Neutrophil (primary cell): ENCODE data around the gene MCRS1.

Experiments used
- H3K27ac ChIP-seq: fragments of 200-600 bp; sonication (generic); 2 replicates; pipeline ENCODE4 v1.5.1; 2016; ENCODE audit warnings: mild to moderate bottlenecking, moderate library complexity
- H3K27me3 ChIP-seq: fragments of 200-600 bp; sonication (generic); 2 replicates; pipeline ENCODE4 v1.6.0; 2016; ENCODE audit warnings: mild to moderate bottlenecking
- H3K36me3 ChIP-seq: fragments of 200-600 bp; sonication (generic); 2 replicates; pipeline ENCODE4 v1.5.1; 2017
- H3K4me1 ChIP-seq, 2 experiments: fragments of 200-600 bp in 1 of 2; sonication (generic) in 1 of 2; 1 replicate in 1 of 2; 2 replicates in 1 of 2; pipeline versions ENCODE4 v1.5.1 to v1.6.1; 2013 to 2016; ENCODE audit warnings: low read depth in 1 of 2, low read length in 1 of 2, mild to moderate bottlenecking in 1 of 2, moderate library complexity in 1 of 2; ENCODE audit not compliant: control insufficient read depth in 1 of 2, insufficient read depth in 1 of 2
- H3K4me3 ChIP-seq, 2 experiments: fragments of 200-600 bp in 1 of 2; sonication (generic) in 1 of 2; 1 replicate in 1 of 2; 2 replicates in 1 of 2; pipeline ENCODE4 v1.5.1; 2013 to 2016; ENCODE audit warnings: low read depth in 1 of 2, low read length in 1 of 2, mild to moderate bottlenecking in 1 of 2, moderate library complexity in 1 of 2
- H3K9me3 ChIP-seq: fragments of 200-600 bp; sonication (generic); 2 replicates; pipeline ENCODE4 v1.5.1; 2016
- TF ChIP-seq, protein P1 (sequence below): fragments of 200-600 bp; sonication (generic); IDR thresholded peaks from 2 replicates; pipeline ENCODE4 v1.5.1; 2016; ENCODE audit warnings: antibody characterized with exemption

The MCRS1 gene

GRCh38 chr12:49555631-49556390 is 12.1 kb downstream of the MCRS1 start:
- no peaks in the 10 kb centered on the region for H3K4me1 ChIP-seq
- peaks cover 54% of the 10 kb centered on the region for H3K36me3 ChIP-seq
- no peaks in the 10 kb centered on the region for H3K9me3 ChIP-seq
- peaks cover 28% of the 10 kb centered on the region for H3K27me3 ChIP-seq
- H3K4me3 ChIP-seq = no peak overlapping the region
- TF ChIP-seq, protein P1, sequence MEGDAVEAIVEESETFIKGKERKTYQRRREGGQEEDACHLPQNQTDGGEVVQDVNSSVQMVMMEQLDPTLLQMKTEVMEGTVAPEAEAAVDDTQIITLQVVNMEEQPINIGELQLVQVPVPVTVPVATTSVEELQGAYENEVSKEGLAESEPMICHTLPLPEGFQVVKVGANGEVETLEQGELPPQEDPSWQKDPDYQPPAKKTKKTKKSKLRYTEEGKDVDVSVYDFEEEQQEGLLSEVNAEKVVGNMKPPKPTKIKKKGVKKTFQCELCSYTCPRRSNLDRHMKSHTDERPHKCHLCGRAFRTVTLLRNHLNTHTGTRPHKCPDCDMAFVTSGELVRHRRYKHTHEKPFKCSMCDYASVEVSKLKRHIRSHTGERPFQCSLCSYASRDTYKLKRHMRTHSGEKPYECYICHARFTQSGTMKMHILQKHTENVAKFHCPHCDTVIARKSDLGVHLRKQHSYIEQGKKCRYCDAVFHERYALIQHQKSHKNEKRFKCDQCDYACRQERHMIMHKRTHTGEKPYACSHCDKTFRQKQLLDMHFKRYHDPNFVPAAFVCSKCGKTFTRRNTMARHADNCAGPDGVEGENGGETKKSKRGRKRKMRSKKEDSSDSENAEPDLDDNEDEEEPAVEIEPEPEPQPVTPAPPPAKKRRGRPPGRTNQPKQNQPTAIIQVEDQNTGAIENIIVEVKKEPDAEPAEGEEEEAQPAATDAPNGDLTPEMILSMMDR = no peak
- H3K27ac ChIP-seq = no peak overlapping the region

DNA sequence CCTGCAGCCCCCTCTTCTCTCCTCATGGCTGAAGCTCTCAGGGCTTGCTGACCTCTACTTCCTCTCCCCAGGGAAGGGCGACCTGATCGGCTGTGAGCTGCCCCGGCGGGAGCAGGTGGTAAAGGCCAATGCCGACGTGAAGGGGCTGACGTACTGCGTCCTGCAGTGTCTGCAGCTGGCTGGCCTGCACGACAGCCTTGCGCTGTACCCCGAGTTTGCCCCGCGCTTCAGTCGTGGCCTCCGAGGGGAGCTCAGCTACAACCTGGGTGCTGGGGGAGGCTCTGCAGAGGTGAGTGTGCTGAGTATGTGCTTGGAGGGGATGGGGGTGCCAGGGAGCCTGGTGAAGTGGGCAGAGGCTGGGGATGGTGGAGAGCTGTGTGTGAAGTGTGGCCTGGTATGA is 13.7 kb downstream of the MCRS1 start:
- H3K4me3 ChIP-seq = no peak overlapping the region
- H3K9me3 ChIP-seq = no peaks in the 10 kb centered on the region
- no peaks in the 10 kb centered on the region for H3K4me1 ChIP-seq
- no peak overlapping the region for H3K27ac ChIP-seq
- peaks cover 39% of the 10 kb centered on the region for H3K36me3 ChIP-seq
- peaks cover 43% of the 10 kb centered on the region for H3K27me3 ChIP-seq
- TF ChIP-seq, protein P1 = no peak

GRCh38 chr12:49553512-49554088 is 14.3 kb downstream of the MCRS1 start:
- Histone ChIP-seq H3K27me3 (peaks cover 50% of the 10 kb centered on the region), H3K4me1 (peaks cover 0 to 6% of the 10 kb centered on the region in 2 experiments)
- TF ChIP-seq, protein P1 = no peak

GRCh38 chr12:49552899-49553298 is 15.0 kb downstream of the MCRS1 start:
- no peak overlapping the region for H3K4me3 ChIP-seq
- peaks cover 25% of the 10 kb centered on the region for H3K36me3 ChIP-seq
- H3K27me3 ChIP-seq = peaks cover 57% of the 10 kb centered on the region
- H3K9me3 ChIP-seq = no peaks in the 10 kb centered on the region
- H3K4me1 ChIP-seq = peaks cover 0 to 7% of the 10 kb centered on the region in 2 experiments
- no peak overlapping the region for H3K27ac ChIP-seq
- TF ChIP-seq, protein P1 = no peak

More at GRCh38 chr12:49553512-49554088, 14.3 kb downstream of the MCRS1 start:
- Histone ChIP-seq H3K27ac (no peak overlapping the region), H3K9me3 (no peaks in the 10 kb centered on the region), H3K36me3 (peaks cover 32% of the 10 kb centered on the region), H3K4me3 (no peak overlapping the region)

GRCh38 chr12:49552425-49552824 is 15.5 kb downstream of the MCRS1 start:
- Histone ChIP-seq H3K36me3 (peaks cover 20% of the 10 kb centered on the region), H3K27me3 (peaks cover 61% of the 10 kb centered on the region), H3K4me3 (no peak overlapping the region), H3K4me1 (peaks cover 0 to 7% of the 10 kb centered on the region in 2 experiments), H3K9me3 (no peaks in the 10 kb centered on the region), H3K27ac (no peak overlapping the region)
- TF ChIP-seq, protein P1 = no peak
